Thyroid gland (tissue), 4 donors: ENCODE measurements around the gene ATP6V1C2. TPM values are rescaled to one million over a fixed set of nuclear protein-coding genes. Genes with fewer than 3 reads are reported as not detected.

ENCODE experiments used
- DNase-seq, 2 donors: peaks; one replicate each; pipeline ENCODE4 v3.0.0-alpha.2; 2019
- H3K27ac ChIP-seq, 3 donors: fragments of 200-600 bp; sonication (generic); 1 replicate in 2 of 3; 2 replicates in 1 of 3; pipeline ENCODE4 v1.5.1; 2016 to 2019; ENCODE audit warnings: mild to moderate bottlenecking in 1 of 3, moderate library complexity in 1 of 3
- H3K27me3 ChIP-seq: fragments of 200-600 bp; sonication (generic); one replicate; pipeline ENCODE4 v1.5.1; 2019
- H3K36me3 ChIP-seq, 2 donors: fragments of 200-600 bp; sonication (generic); one replicate each; pipeline ENCODE4 v1.5.1; 2016 to 2019
- H3K4me1 ChIP-seq, 2 donors: fragments of 200-600 bp; sonication (generic); one replicate each; pipeline ENCODE4 v1.5.1; 2017 to 2019
- H3K4me3 ChIP-seq, 3 donors: fragments of 200-600 bp; sonication (generic); replicated peaks in 1 of 3; 1 replicate in 2 of 3; 2 replicates in 1 of 3; pipeline ENCODE4 v1.5.1; 2016; ENCODE audit warnings: mild to moderate bottlenecking in 1 of 3
- H3K9me3 ChIP-seq: fragments of 200-600 bp; sonication (generic); one replicate; pipeline ENCODE4 v1.5.1; 2017
- CTCF ChIP-seq, 6 experiments: fragments of 200-600 bp in 3 of 6; fragments of 450-650 bp in 3 of 6; sonication (generic) in 3 of 6; IDR thresholded peaks; one replicate each; pipeline ENCODE4 v1.5.1; 2016 to 2019; ENCODE audit warnings: antibody characterized with exemption in 6 of 6, mild to moderate bottlenecking in 2 of 6, inconsistent platforms in 1 of 6, moderate library complexity in 1 of 6
- POLR2A ChIP-seq, 2 donors: fragments of 450-650 bp; IDR thresholded peaks; one replicate each; pipeline ENCODE4 v1.6.1; 2017; ENCODE audit warnings: antibody characterized with exemption in 2 of 2, mild to moderate bottlenecking in 2 of 2, moderate library complexity in 1 of 2
- WGBS, 2 donors: methylation state at CpG; one replicate each; pipeline ENCODE4 v1.1.5; 2017; 5-methylcytosine and 5-hydroxymethylcytosine counted together
- intact Hi-C: fragments of 100-400 bp; cut with DNase I; formaldehyde crosslinking; loops from one replicate; pipeline ENCODE4 v1.15.1; 2023
- total RNA-seq, 4 donors: library from RNA; depleted of rRNA; stranded (reverse); fragments of >200 nt; gene quantifications; one replicate each; pipeline ENCODE4 v1.2.3, GENCODE V29; 2016

The ATP6V1C2 gene
- total RNA-seq, 4 donors from 2014 or later = not detected

DNA sequence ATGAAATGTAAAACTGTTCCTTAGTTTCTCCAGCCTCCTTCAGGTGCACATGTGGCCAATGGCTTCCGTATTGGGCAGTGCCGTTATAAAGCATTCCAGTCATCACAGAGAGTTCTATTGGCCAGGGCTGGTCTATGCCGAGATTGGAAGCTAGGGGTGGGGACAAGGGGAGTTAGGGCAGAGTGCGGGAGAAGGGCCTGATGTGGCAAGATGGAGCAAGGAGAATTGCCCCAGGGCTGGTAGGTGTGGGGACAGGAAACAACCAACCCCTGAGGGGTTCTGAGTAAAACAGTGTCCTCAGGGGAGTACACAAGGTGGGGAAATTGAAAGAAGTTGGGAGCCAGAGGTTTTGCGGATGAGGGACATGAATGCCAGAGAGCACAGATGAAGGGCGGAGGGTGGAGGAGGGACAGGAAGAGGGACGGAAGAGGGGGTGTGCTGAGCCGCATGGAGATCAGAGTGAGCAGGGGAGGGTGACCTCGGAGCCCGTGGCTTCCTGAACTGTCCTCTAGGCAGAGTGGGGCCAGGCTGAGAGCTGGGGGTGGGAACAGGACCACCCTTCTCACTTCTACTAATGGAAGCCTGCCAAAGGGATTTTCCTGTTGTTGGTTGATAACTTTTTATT, 9.1 kb upstream of the ATP6V1C2 start:
- no peak overlapping the region for H3K27ac ChIP-seq
- no peak for TF ChIP-seq POLR2A (IDR thresholded peaks at IDR 0.05)
- TF ChIP-seq CTCF (IDR thresholded peaks at IDR 0.05) = no peak
- intact Hi-C loops = no loop called here
- no peak overlapping the region for H3K4me3 ChIP-seq
- 44 to 45% methylated on average over 10 of the region's 10 CpGs for WGBS, 2 donors
- no peak for DNase-seq
- H3K9me3 ChIP-seq = no peaks in the 10 kb centered on the region
- no peaks in the 10 kb centered on the region for H3K36me3 ChIP-seq
- H3K27me3 ChIP-seq = no peaks in the 10 kb centered on the region
- H3K4me1 ChIP-seq = no peaks in the 10 kb centered on the region

DNA sequence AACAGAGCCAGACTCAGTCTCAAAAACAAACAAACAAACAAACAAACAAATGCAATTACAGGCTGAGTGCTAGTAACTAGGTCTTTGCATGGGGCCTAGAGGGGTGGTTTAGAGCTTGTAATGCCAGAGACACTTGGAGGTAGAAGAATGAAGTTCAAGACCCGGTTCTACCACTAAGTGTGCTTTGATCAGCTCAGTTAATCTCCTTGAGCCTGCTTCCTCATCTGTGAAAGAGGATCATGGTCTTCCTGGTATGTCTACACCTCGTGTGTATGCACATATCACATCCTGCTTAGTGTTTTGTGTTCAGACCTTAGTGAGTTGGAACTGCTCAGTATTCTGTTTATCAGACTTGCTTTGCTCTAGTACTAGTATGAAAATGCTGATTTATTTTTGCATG, 4.8 kb upstream of the ATP6V1C2 start:
- no peak overlapping the region for H3K27ac ChIP-seq
- peaks cover 12% of the 10 kb centered on the region for H3K27me3 ChIP-seq
- intact Hi-C loops = no loop called here

GRCh38 chr2:10717628-10718027, 3.8 kb upstream of the ATP6V1C2 start:
- TF ChIP-seq POLR2A (IDR thresholded peaks at IDR 0.05) = no peak
- TF ChIP-seq CTCF (IDR thresholded peaks at IDR 0.05) = no peak
- Histone ChIP-seq H3K9me3 (no peaks in the 10 kb centered on the region), H3K36me3 (no peaks in the 10 kb centered on the region), H3K27me3 (peaks cover 21% of the 10 kb centered on the region), H3K27ac (no peak overlapping the region), H3K4me1 (peaks cover 6 to 15% of the 10 kb centered on the region in 2 donors), H3K4me3 (no peak overlapping the region)
- no peak for DNase-seq
- 62 to 65% methylated on average over 4 of the region's 4 CpGs for WGBS, 2 donors
- intact Hi-C loops = no loop called here

More for the DNA sequence above, 4.8 kb upstream of the ATP6V1C2 start:
- peaks cover 5 to 6% of the 10 kb centered on the region in 2 donors for H3K4me1 ChIP-seq
- WGBS, 2 donors = 26 to 58% methylated on average over 2 of the region's 2 CpGs
- DNase-seq = no peak
- no peaks in the 10 kb centered on the region for H3K36me3 ChIP-seq
- H3K9me3 ChIP-seq = no peaks in the 10 kb centered on the region
- H3K4me3 ChIP-seq = no peak overlapping the region
- no peak for TF ChIP-seq POLR2A (IDR thresholded peaks at IDR 0.05)
- TF ChIP-seq CTCF (IDR thresholded peaks at IDR 0.05) = no peak

DNA sequence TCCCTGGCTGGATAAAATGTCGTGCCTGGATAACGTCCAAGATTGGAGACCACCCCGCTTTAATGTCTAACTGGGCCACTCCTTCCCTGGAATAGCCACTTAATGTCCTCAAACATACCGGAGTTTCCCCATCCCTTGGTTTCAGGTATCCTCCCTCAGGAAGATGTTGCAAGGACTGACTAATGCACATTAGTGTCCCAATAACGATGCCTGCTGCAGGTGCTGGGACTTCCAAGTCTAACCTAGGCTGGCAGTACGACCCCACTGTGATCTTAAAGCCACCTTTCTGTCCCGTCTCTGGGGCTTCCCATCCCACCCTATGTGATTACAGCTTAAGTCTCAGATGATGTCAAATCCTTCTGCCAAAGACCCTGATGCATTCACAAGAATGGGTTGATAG, 1.1 kb upstream of the ATP6V1C2 start:
- no peaks in the 10 kb centered on the region for H3K36me3 ChIP-seq
- WGBS, 2 donors = 44 to 45% methylated on average over 7 of the region's 7 CpGs
- H3K9me3 ChIP-seq = no peaks in the 10 kb centered on the region
- peaks cover 6 to 15% of the 10 kb centered on the region in 2 donors for H3K4me1 ChIP-seq
- TF ChIP-seq CTCF (IDR thresholded peaks at IDR 0.05) = no peak
- no peak for TF ChIP-seq POLR2A (IDR thresholded peaks at IDR 0.05)
- H3K27ac ChIP-seq = no peak overlapping the region
- no peak overlapping the region for H3K4me3 ChIP-seq
- DNase-seq = no peak
- intact Hi-C loops = no loop called here
- H3K27me3 ChIP-seq = peaks cover 21% of the 10 kb centered on the region

DNA sequence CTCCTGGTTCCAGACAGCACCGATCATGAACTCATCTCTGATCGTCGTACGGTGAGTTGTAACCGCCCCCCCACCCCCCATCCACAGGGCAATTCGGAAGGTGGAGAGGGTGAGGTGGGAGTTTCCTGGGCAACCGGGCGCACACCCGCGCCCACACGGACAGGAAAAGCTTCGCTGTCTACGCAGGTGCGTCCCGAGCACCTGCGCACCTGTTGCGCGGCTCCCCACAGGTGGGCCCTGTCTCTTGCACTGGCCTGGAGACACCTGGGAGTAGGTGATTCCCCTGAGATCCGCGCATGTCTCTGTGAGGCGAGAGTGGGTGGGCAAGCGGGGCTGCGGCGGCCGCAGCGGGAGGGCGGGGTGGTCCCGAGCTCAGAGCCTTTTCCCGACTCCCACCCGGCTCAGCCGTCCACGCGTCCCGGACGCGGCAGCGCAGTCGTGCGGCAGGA, 459 bp upstream of the ATP6V1C2 start:
- peak overlapping the region in 1 of 3 donors; percentile 27 for H3K4me3 ChIP-seq
- peaks cover 6 to 15% of the 10 kb centered on the region in 2 donors for H3K4me1 ChIP-seq
- intact Hi-C loops = no loop called here
- no peaks in the 10 kb centered on the region for H3K9me3 ChIP-seq
- no peak overlapping the region for H3K27ac ChIP-seq
- H3K36me3 ChIP-seq = no peaks in the 10 kb centered on the region
- H3K27me3 ChIP-seq = peaks cover 21% of the 10 kb centered on the region
- DNase-seq = no peak
- 3 to 13% methylated on average over 5 to 6 of the region's 39 CpGs for WGBS, 2 donors
- TF ChIP-seq CTCF (IDR thresholded peaks at IDR 0.05) (no peak), POLR2A (IDR thresholded peaks at IDR 0.05) (no peak)
